ENCODE results near the gene CACNA2D4. TPM values are rescaled to one million over a fixed set of nuclear protein-coding genes. Genes with fewer than 3 reads are reported as not detected.

CACNA2D4 gene
- total RNA-seq, 1 experiment from 2014 or later: 1.7 TPM

- intact Hi-C loops (cut with micrococcal nuclease): no loop called here
- Histone ChIP-seq H3K4me1 (ENCODE audit: control insufficient read depth in 1 of 2, insufficient read depth in 2 of 2, low read length in 2 of 2) (no peaks in the 10 kb centered on the region), H4K20me1 (ENCODE audit: insufficient read depth) (no peaks in the 10 kb centered on the region), H2AFZ (ENCODE audit: low read depth, low read length, poor library complexity, severe bottlenecking) (no peak overlapping the region), H3K4me3 (replicated peaks in 1 of 2; ENCODE audit: low read depth in 1 of 2, low read length in 2 of 2) (no peak overlapping the region), H3K36me3 (ENCODE audit: control insufficient read depth in 1 of 2, insufficient read depth in 2 of 2, low read length in 2 of 2) (no peaks in the 10 kb centered on the region), H3K79me2 (ENCODE audit: insufficient read depth, low read length) (no peaks in the 10 kb centered on the region), H3K4me2 (ENCODE audit: low read length) (no peak overlapping the region), H3K27ac (ENCODE audit: low read depth, low read length) (no peak overlapping the region), H3K27me3 (ENCODE audit: insufficient read depth, low read length) (peaks cover 20% of the 10 kb centered on the region; the same call in 1 of the 2 replicates), H3K9me2 (ENCODE audit: insufficient read depth) (no peaks in the 10 kb centered on the region), H3K9me3 (ENCODE audit: control insufficient read depth in 1 of 2, insufficient read depth in 1 of 2, low read depth in 1 of 2, low read length in 2 of 2) (no peaks in the 10 kb centered on the region), H3K9ac (ENCODE audit: low read length) (no peak overlapping the region)
- ATAC-seq: no peak
- no TSS peak for BruUV-seq (replicated peaks)
- POLR2A ChIA-PET: no interaction called here
- CTCF ChIA-PET: no interaction called here
- DNase-seq (ENCODE audit: low read depth, low spot score): no peak
- RAD21 ChIA-PET (ENCODE audit: low non-redundant PET in 1 of 2, low total read pairs in 2 of 2, uncharacterized antibody in 2 of 2, unreplicated experiment in 2 of 2): no interaction called here
- no peak for TF ChIP-seq FOSL1 (IDR thresholded peaks at IDR 0.05; ENCODE audit: low read depth)
Measured at GRCh38 chr12:1870998-1871917, 47.2 kb downstream of the CACNA2D4 start.

GRCh38 chr12:1870086-1870485 lies 48.4 kb downstream of the CACNA2D4 start:
- no peaks in the 10 kb centered on the region for H3K79me2 ChIP-seq (ENCODE audit: insufficient read depth, low read length)
- no peak overlapping the region for H3K27ac ChIP-seq (ENCODE audit: low read depth, low read length)
- H3K4me2 ChIP-seq (ENCODE audit: low read length): no peak overlapping the region
- H3K9me3 ChIP-seq (ENCODE audit: control insufficient read depth in 1 of 2, insufficient read depth in 1 of 2, low read depth in 1 of 2, low read length in 2 of 2): no peaks in the 10 kb centered on the region
- CTCF ChIA-PET: no interaction called here
- H3K4me3 ChIP-seq (replicated peaks in 1 of 2; ENCODE audit: low read depth in 1 of 2, low read length in 2 of 2): no peak overlapping the region
- no peaks in the 10 kb centered on the region for H3K36me3 ChIP-seq (ENCODE audit: control insufficient read depth in 1 of 2, insufficient read depth in 2 of 2, low read length in 2 of 2)
- no peak overlapping the region for H3K9ac ChIP-seq (ENCODE audit: low read length)
- H3K27me3 ChIP-seq (ENCODE audit: insufficient read depth, low read length): peaks cover 9% of the 10 kb centered on the region; the same call in 1 of the 2 replicates
- RAD21 ChIA-PET (ENCODE audit: low non-redundant PET in 1 of 2, low total read pairs in 2 of 2, uncharacterized antibody in 2 of 2, unreplicated experiment in 2 of 2): no interaction called here
- ATAC-seq: no peak
- intact Hi-C loops (cut with micrococcal nuclease): no loop called here
- no peak overlapping the region for H2AFZ ChIP-seq (ENCODE audit: low read depth, low read length, poor library complexity, severe bottlenecking)
- DNase-seq (ENCODE audit: low read depth, low spot score): no peak
- no peaks in the 10 kb centered on the region for H3K9me2 ChIP-seq (ENCODE audit: insufficient read depth)
- H3K4me1 ChIP-seq (ENCODE audit: control insufficient read depth in 1 of 2, insufficient read depth in 2 of 2, low read length in 2 of 2): no peaks in the 10 kb centered on the region
- H4K20me1 ChIP-seq (ENCODE audit: insufficient read depth): no peaks in the 10 kb centered on the region
- POLR2A ChIA-PET: no interaction called here
- TF ChIP-seq EZH2 (IDR thresholded peaks at IDR 0.05) (no peak), EZH2phosphoT487 (IDR thresholded peaks at IDR 0.05; ENCODE audit: borderline replicate concordance) (no peak), POLR2A (IDR thresholded peaks at IDR 0.05; ENCODE audit: borderline replicate concordance, extremely low read depth, insufficient read depth, insufficient read length) (no peak)
- BruUV-seq (replicated peaks): no TSS peak
